ENCODE results near the gene ALDH2. TPM values are rescaled to one million over a fixed set of nuclear protein-coding genes. Genes with fewer than 3 reads are reported as not detected.

The ALDH2 gene
- total and polyA plus RNA-seq, 9 of the 15 experiments (the other 6 are each of a cell fraction or from before 2014, with no cell fraction given) = 1.9 to 22.5 (median 12.2) TPM

GRCh38 chr12:111812881-111813741, 46.4 kb downstream of the ALDH2 start (continued):
- no peak for TF ChIP-seq ZNF764 (CRISPR knock-in tag; IDR thresholded peaks at IDR 0.05; ENCODE audit: low read depth)
- TF ChIP-seq ZC3H4 (CRISPR knock-in tag; IDR thresholded peaks at IDR 0.05; ENCODE audit: borderline replicate concordance) = no peak
- TF ChIP-seq MED1 (CRISPR knock-in tag; IDR thresholded peaks at IDR 0.05; ENCODE audit: borderline replicate concordance) = no peak
- TF ChIP-seq SMAD4 (CRISPR knock-in tag; conservative IDR thresholded peaks at IDR 0.05) = no peak
- no peak for TF ChIP-seq ZNF507 (tag; conservative IDR thresholded peaks at IDR 0.05)
- no peak for TF ChIP-seq ZBTB49 (CRISPR knock-in tag; IDR thresholded peaks at IDR 0.05; ENCODE audit: borderline replicate concordance)
- TF ChIP-seq PRPF4 (IDR thresholded peaks at IDR 0.05; ENCODE audit: insufficient read depth, low read depth, low read length, poor library complexity, severe bottlenecking) = no peak
- TF ChIP-seq CLOCK (CRISPR knock-in tag; IDR thresholded peaks at IDR 0.05; ENCODE audit: borderline replicate concordance) = no peak
- no peak for TF ChIP-seq USF1 (CRISPR knock-in tag; IDR thresholded peaks at IDR 0.05)
- TF ChIP-seq RBM17 (IDR thresholded peaks at IDR 0.05; ENCODE audit: borderline replicate concordance, low read depth, low read length) = no peak
- TF ChIP-seq HIVEP1 (CRISPR knock-in tag; IDR thresholded peaks at IDR 0.05) = no peak
- no peak for TF ChIP-seq TRIM24 (IDR thresholded peaks at IDR 0.05)
- TF ChIP-seq HNRNPL (IDR thresholded peaks at IDR 0.05; ENCODE audit: low read depth, low read length) = no peak
- TF ChIP-seq XRCC4 (IDR thresholded peaks at IDR 0.05; ENCODE audit: extremely low read depth, insufficient read depth, insufficient read length) = no peak
- no peak for TF ChIP-seq HLTF (IDR thresholded peaks at IDR 0.05)
- TF ChIP-seq RAD21 (CRISPR knock-in tag; conservative IDR thresholded peaks at IDR 0.05 in 1 of 2, IDR thresholded peaks at IDR 0.05 in 1 of 2) = peak; percentile 87 to 96
- no peak for TF ChIP-seq EGR1 (conservative IDR thresholded peaks at IDR 0.05)
- no peak for TF ChIP-seq SIRT6 (IDR thresholded peaks at IDR 0.05; ENCODE audit: low read depth, low read length)
- no peak for TF ChIP-seq ELF4 (CRISPR knock-in tag; IDR thresholded peaks at IDR 0.05)
- no peak for TF ChIP-seq CREBBP (IDR thresholded peaks at IDR 0.05; ENCODE audit: low read depth, low read length)
- no peak for TF ChIP-seq SMAD2 (IDR thresholded peaks at IDR 0.05; ENCODE audit: low read depth, low read length)

All from K562 (cell line).